ENCODE data around the gene SIX5. TPM values are rescaled to one million over a fixed set of nuclear protein-coding genes. Genes with fewer than 3 reads are reported as not detected.

The SIX5 gene
- 4.8 and 5.8 TPM in 2 replicates for total RNA-seq

DNA sequence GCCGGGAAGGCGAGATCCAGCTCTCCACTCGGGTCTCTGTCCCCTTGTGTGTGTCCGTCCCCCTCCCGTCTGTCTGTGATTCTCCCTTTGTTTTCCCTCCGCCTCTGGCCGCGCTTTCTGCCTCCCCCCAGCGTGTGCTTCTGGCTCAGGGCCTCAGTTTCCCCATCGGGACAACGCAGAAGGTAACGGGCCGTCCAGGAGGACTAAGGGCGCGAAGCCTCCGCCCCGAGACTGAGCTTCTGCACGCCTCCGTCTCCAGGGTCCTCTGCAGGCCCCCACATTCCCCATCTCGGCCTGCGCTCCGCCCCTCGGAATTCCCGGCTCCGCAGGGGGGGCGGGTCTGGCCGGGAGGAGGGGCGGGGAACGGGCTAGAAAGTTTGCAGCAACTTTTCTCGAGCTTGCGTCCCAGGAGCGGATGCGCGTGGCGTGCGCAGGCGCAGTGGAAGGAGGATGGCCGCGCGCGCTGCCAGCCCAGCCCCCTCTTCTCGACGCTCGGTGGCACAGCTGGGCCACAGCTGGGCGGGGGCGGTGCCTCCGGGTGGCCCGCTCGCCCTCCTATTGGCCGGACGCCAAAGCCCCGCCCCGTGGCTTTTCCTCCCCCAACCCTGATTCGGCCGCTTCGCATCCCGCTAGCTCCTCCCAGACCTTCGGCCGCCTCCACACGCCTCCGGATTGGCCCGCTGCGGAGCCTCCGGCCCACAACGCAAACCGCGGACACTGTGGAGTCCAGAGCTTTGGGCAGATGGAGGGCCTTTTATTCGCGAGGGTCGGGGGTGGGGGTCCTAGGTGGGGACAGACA lies at the start of gene SIX5:
Gene SIX5 (minus strand): TSS at position 269 of the 799 bp plus-strand sequence. CDS start 408 bp downstream, outside the sequence.

GRCh38 chr19:45814851-45815480 lies 45.9 kb upstream of the SIX5 start, which contains the start of gene RSPH6A:
Gene RSPH6A, minus strand, starts transcription at chr19:45815308. Its CDS starts 132 bp downstream, at chr19:45815176.

DNA sequence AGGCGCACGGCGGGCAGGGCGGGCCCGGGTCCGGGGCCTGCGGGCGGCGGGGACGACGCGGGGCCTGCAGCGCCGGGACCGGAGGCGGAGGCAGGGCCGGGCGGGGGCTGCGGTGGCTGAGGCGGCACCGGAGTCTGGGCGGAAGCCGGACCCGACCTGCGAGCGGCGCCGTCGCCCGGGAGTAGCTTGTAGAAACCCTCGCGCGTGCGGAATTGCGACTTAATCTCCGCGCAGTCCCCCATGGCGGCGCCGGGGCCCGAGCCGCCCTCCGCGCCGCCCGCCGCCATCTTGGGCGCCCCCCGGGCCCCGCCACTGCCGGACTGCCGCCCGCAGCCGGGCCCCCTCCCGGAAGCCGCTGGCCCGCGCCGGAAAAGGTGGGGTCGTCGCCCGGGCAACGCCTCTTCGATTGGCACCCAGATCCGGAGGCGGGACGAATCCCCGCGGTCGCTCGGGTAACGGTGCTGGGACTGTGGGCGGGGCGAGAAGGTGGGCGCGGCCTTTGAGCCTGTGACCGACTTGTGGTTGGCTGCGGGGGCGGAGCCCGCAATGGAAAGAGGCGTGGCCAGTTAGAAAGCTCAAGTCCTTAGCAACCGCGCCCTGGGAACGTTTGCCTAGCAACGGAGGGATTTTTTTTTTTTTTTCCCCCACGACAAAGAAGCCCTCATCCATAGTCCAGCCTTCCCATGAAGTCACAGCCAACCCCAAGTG lies 23.6 kb upstream of the SIX5 start, which contains the start of gene DMWD:
Gene DMWD (minus strand): TSS at position 376 of the 708 bp plus-strand sequence. CDS start 89 bp downstream, at position 287.

GRCh38 chr19:45782162-45782691 lies 13.2 kb upstream of the SIX5 start, which contains the start of gene DMPK:
Gene DMPK, minus strand, starts transcription at chr19:45782490. Its CDS starts 138 bp downstream, at chr19:45782352.

GRCh38 chr19:45733160-45733810 lies 35.8 kb downstream of the SIX5 start, which contains the start of gene MEIOSIN:
Gene MEIOSIN, plus strand, starts transcription at chr19:45733439. Its CDS starts 1,938 bp downstream, at chr19:45735377.

GRCh38 chr19:45730368-45731288 lies 38.4 kb downstream of the SIX5 start, which contains the start of gene FBXO46:
Gene FBXO46, minus strand, starts transcription at chr19:45730896. Its CDS starts 17,401 bp downstream, at chr19:45713495.

Other genes starting within 250 kb of the SIX5 start
- gene OPA3, start 184.4 kb downstream of the SIX5 start, total RNA-seq = 4.8 and 5.1 TPM in 2 replicates
- not detected in 2 replicates for gene GPR4, start 167.0 kb downstream of the SIX5 start, total RNA-seq
- 84.8 and 113 TPM in 2 replicates for gene EML2, start 129.9 kb downstream of the SIX5 start, total RNA-seq
- 0.43 and 0.96 TPM in 2 replicates for gene GIPR, start 101.0 kb downstream of the SIX5 start, total RNA-seq
- gene SNRPD2, start 77.3 kb downstream of the SIX5 start, total RNA-seq = 284 and 297 TPM in 2 replicates
- gene QPCTL, start 76.6 kb downstream of the SIX5 start, total RNA-seq = 10.7 and 16.1 TPM in 2 replicates
- gene FBXO46, start 38.4 kb downstream of the SIX5 start, total RNA-seq = 6.0 TPM in 2 replicates
- gene MEIOSIN, start 35.8 kb downstream of the SIX5 start, total RNA-seq = not detected in 2 replicates
- gene DMPK, start 13.2 kb upstream of the SIX5 start, total RNA-seq = 5.1 and 9.6 TPM in 2 replicates
- 27.0 and 33.5 TPM in 2 replicates for gene DMWD, start 23.6 kb upstream of the SIX5 start, total RNA-seq
- gene RSPH6A, start 46.1 kb upstream of the SIX5 start, total RNA-seq = not detected in 2 replicates
- gene SYMPK, start 93.9 kb upstream of the SIX5 start, total RNA-seq = 23.6 and 24.5 TPM in 2 replicates
- gene FOXA3, start 95.1 kb upstream of the SIX5 start, total RNA-seq = 0.24 TPM in 1 of 2 replicates, not detected in the other
- gene IRF2BP1, start 116.9 kb upstream of the SIX5 start, total RNA-seq = 21.7 and 26.9 TPM in 2 replicates
- gene MYPOP, start 133.4 kb upstream of the SIX5 start, total RNA-seq = 1.7 and 2.7 TPM in 2 replicates
- not detected in 2 replicates for gene NANOS2, start 145.5 kb upstream of the SIX5 start, total RNA-seq
- under 0.01 TPM in 1 of 2 replicates, not detected in the other for gene NOVA2, start 204.6 kb upstream of the SIX5 start, total RNA-seq
- 5.3 and 6.2 TPM in 2 replicates for gene CCDC61, start 226.2 kb upstream of the SIX5 start, total RNA-seq

Measured in tracheal epithelial cell (primary cell).